Stimulated activated naive B cell treated with anti-CD40 and anti-IgM and Interleukin-4, amounts not matched to agents 10 μg/mL and 1 μg/mL and 100 μg/mL, for 72 hours (primary cell): ENCODE results near the gene ASCL2.

ENCODE experiments used
- ATAC-seq, 2 donors: fragments of 150-1000 bp; cut with Tn5 transposase; replicated peaks; 2 replicates each; pipeline ENCODE4 v1.10.0; 2021; ENCODE audit warnings: moderate library complexity in 1 of 2
- DNase-seq: peaks from one replicate; pipeline ENCODE4 v3.0.0; 2021
- H3K27ac Mint-ChIP-seq: one replicate; pipeline ENCODE4 v1.8.0; 2022; ENCODE audit warnings: mild to moderate bottlenecking, mixed read lengths
- H3K27me3 Mint-ChIP-seq, 2 donors: one replicate each; pipeline ENCODE4 v1.8.0; 2022; ENCODE audit warnings: mixed read lengths in 2 of 2
- H3K36me3 Mint-ChIP-seq, 2 donors: one replicate each; pipeline ENCODE4 v1.8.0; 2022; ENCODE audit warnings: mixed read lengths in 2 of 2, mild to moderate bottlenecking in 1 of 2
- H3K4me1 Mint-ChIP-seq, 2 donors: one replicate each; pipeline ENCODE4 v1.8.0; 2022; ENCODE audit warnings: mixed read lengths in 2 of 2, mild to moderate bottlenecking in 1 of 2
- H3K4me3 Mint-ChIP-seq, 2 donors: one replicate each; pipeline ENCODE4 v1.8.0; 2022; ENCODE audit warnings: mild to moderate bottlenecking in 2 of 2, mixed read lengths in 2 of 2, moderate library complexity in 1 of 2
- H3K9me3 Mint-ChIP-seq, 2 donors: one replicate each; pipeline ENCODE4 v1.8.0; 2022; ENCODE audit warnings: mixed read lengths in 2 of 2, mild to moderate bottlenecking in 1 of 2

ASCL2 gene

DNA sequence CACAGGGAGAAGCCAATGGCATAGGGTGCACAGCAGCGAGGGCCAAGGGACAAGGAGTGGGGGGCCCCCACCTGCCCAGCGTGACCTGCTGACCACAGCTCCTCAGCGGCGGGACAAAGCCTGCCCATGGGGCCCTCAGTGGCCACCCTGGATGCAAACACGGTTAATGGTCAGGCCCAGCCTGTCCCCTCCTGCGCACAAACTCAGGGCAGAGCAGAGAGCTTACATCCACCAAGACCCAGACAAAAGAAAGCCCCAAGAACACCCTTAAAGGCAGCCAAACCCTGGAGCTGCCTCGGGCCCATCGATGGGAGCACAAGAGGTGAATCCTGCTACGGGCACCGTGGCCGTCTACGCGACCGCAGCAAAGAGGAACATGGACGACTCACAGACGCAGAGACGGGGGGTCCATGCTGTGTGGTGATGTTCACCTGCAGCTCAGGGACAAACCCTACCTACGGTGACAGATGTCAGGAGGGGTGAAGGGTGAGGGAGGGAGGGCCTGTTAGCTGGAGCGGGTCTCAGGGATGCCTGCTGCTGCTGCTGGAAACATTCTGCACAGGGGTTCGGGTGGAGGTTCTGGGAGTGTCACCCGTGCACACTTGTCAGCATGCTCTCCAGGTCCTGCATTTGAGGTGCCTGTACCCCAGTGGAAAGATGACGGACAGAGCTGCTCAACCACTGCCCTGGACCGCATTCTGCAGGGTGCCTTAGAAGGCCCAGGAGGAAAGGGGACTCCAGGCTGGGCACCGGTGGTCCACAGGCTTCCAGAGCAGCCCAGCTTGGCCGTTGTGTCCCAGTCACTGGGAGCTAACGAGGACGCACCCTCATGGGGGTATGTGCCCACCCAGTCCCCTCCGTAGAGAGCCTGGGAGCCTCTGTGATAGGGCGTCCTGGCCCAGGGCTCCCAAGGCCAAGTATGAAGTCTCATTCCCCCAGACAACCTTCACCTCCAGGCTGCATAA, 11.6 kb downstream of the ASCL2 start:
- Mint-ChIP-seq H3K9me3 (no peaks in the 10 kb centered on the region), H3K4me3 (no peak overlapping the region), H3K27ac (no peak overlapping the region), H3K4me1 (peaks cover 2 to 7% of the 10 kb centered on the region in 2 donors), H3K27me3 (peaks cover 5 to 14% of the 10 kb centered on the region in 2 donors), H3K36me3 (peaks cover 0 to 2% of the 10 kb centered on the region in 2 donors)
- ATAC-seq (no peak), DNase-seq (no peak)

DNA sequence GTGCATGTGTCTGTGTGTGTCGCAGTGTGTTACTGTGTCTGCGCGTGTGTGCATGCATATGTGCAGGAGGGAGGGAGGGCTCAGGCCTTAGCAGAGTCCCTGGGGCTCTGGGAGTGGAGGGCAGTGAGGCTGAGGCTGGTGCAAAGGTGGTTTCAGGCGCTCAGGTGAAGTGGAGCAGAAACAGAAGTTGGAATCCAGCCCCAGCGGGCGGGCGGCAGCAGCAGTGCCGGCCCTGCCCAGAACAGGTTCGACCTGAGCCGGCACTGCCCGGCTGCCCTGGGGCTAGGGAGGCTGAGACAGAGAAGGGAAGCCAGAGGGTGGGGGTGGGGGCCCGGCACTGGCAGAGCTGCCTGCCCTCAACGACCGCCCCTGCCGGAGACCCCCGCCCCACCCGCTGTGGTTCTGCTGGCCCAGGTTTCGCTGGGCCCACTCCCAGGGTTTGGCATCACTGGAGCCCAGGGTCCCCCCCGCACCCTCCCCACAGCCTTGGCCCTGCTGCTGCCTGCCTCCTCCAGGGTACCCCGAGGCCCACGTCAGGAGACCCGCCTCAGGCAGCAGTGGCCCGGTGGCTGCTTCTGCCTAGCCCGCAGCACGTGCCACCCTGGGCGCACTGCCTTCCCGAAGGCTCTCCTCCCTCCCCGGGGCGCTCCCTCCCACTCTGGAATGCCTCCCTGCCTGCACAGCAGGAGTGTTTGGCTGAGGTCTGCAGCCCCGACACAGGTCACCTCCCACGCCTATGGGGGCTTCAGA, 13.3 kb downstream of the ASCL2 start:
- peaks cover 0 to 2% of the 10 kb centered on the region in 2 donors for H3K36me3 Mint-ChIP-seq
- H3K4me3 Mint-ChIP-seq: no peak overlapping the region
- DNase-seq (no peak), ATAC-seq (no peak)
- H3K4me1 Mint-ChIP-seq: peaks cover 2 to 7% of the 10 kb centered on the region in 2 donors
- H3K9me3 Mint-ChIP-seq: no peaks in the 10 kb centered on the region
- H3K27ac Mint-ChIP-seq: no peak overlapping the region
- H3K27me3 Mint-ChIP-seq: peaks cover 5 to 13% of the 10 kb centered on the region in 2 donors

DNA sequence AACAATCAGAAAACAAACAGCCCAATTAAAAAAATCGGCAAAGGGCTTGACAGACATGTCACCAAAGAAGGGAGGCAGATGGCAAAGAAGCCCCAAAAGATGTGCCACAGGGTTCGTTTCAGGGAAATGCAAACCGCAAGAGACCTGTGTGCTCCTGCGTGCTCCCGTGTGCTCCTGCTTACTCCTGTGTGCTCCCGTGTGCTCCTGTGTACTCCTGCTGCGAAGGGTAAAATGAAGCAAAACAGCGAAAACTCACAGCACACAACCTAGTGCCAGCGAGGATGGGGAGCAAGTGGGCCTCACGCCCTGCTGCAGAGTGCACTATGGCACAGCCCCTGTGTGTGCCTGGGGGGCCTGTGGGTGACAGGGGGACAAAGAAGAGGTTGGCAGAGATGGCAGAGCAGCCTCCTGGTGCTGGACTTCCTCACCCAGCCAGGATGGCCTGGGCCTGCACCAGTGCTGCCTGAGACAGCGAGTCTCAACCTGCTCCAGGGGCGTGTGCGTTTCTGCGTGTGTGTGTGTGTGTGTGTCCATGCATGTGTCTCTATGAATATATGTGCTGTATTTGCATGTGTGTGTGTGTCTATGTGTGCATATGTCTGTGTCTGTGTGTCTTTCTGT, 14.0 kb downstream of the ASCL2 start:
- Mint-ChIP-seq H3K36me3 (peaks cover 0 to 2% of the 10 kb centered on the region in 2 donors), H3K27me3 (peaks cover 5 to 6% of the 10 kb centered on the region in 2 donors), H3K4me3 (no peak overlapping the region), H3K27ac (no peak overlapping the region), H3K4me1 (peaks cover 2 to 5% of the 10 kb centered on the region in 2 donors), H3K9me3 (no peaks in the 10 kb centered on the region)
- DNase-seq: no peak
- no peak for ATAC-seq

DNA sequence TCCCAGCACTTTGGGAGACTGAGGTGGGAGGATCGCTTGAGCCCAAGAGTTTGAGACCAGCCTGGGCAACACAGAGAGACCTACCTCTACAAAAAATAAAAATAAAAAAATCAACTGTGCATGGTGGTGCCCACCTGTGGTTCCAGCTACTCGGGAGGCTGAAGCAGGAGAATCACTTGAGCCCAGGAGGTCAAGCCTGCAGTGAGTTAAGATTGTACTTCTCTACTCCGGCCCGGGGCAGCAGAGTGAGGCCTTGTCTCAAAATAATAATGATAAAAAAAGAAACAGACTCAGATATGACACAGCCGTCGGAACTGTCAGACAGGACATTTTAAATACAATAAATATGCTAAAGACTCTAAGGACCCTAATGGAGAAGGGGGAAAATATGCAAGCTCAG, 18.4 kb downstream of the ASCL2 start:
- DNase-seq (no peak), ATAC-seq (no peak)
- H3K4me1 Mint-ChIP-seq: no peaks in the 10 kb centered on the region
- no peak overlapping the region for H3K4me3 Mint-ChIP-seq
- peaks cover 12 to 31% of the 10 kb centered on the region in 2 donors for H3K27me3 Mint-ChIP-seq
- H3K9me3 Mint-ChIP-seq: no peaks in the 10 kb centered on the region
- H3K36me3 Mint-ChIP-seq: peaks cover 0 to 2% of the 10 kb centered on the region in 2 donors
- H3K27ac Mint-ChIP-seq: no peak overlapping the region

DNA sequence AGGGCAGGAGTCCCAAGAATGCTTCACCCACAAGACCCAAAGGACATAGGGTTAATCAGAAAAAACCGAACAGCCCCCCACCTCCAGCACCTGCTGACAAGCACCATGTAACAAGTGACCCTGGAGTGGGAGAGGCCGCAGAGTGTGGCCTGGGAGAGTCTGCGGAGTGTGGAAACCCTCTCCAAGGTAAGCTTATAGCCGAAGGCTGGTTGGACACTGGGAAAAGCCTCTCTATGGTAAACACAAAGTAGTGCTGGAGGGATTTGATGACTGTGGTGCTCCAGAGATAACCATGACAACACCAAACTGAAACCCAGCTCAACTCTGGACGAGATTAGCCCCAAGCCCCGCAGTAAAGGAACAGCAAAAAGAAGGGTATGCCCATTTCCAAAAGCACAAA, 19.2 kb downstream of the ASCL2 start:
- peaks cover 0 to 2% of the 10 kb centered on the region in 2 donors for H3K36me3 Mint-ChIP-seq
- DNase-seq (no peak), ATAC-seq (no peak)
- peaks cover 12 to 31% of the 10 kb centered on the region in 2 donors for H3K27me3 Mint-ChIP-seq
- H3K9me3 Mint-ChIP-seq: no peaks in the 10 kb centered on the region
- no peak overlapping the region for H3K4me3 Mint-ChIP-seq
- H3K27ac Mint-ChIP-seq: no peak overlapping the region
- H3K4me1 Mint-ChIP-seq: no peaks in the 10 kb centered on the region

DNA sequence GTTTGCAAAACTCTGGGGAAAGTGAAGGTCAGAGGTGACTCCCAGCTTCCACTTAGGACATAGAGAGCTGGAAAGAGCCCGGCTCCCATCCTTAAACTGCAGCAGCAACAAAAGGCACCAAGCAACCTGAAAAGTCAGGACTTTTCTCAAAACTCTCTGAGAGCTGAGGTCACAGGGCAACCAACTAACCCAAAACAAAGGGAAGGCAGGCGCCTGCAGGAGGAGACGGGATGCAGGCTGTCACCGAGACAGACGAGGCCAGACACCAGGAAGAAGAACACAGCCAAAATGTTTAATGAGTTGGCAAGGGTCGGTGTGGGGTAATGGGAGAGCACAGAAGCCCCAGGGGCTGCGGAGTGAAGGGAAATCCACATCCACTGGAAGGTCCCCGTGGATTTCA, 19.9 kb downstream of the ASCL2 start:
- peaks cover 0 to 2% of the 10 kb centered on the region in 2 donors for H3K36me3 Mint-ChIP-seq
- peak overlapping the region; percentile 53 for H3K27ac Mint-ChIP-seq
- DNase-seq (no peak), ATAC-seq (no peak)
- peaks cover 12 to 31% of the 10 kb centered on the region in 2 donors for H3K27me3 Mint-ChIP-seq
- H3K4me3 Mint-ChIP-seq: no peak overlapping the region
- no peaks in the 10 kb centered on the region for H3K9me3 Mint-ChIP-seq
- no peaks in the 10 kb centered on the region for H3K4me1 Mint-ChIP-seq

DNA sequence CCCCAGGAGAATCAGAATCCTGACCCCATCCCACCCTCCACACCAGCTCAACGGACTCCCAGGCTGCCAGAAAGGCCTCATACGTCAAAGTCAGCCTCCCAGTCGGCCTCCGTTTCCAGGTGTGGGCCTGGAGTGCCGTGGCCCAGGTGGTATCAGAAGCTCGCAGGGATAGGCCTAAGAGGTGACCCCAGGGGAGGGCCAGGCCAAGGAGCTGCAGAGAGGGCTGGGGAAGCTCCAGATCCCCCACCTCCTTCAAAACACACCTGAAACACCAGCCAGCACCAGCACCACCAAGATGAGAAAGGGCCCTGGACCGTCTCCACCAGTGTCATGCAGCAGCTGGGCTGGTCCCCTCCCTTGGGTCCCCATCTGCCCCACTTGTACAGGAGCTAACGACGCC, 20.3 kb downstream of the ASCL2 start:
- peaks cover 0 to 2% of the 10 kb centered on the region in 2 donors for H3K36me3 Mint-ChIP-seq
- no peak overlapping the region for H3K4me3 Mint-ChIP-seq
- DNase-seq: no peak
- no peak overlapping the region for H3K27ac Mint-ChIP-seq
- no peaks in the 10 kb centered on the region for H3K4me1 Mint-ChIP-seq
- no peaks in the 10 kb centered on the region for H3K9me3 Mint-ChIP-seq
- no peak for ATAC-seq
- H3K27me3 Mint-ChIP-seq: peaks cover 12 to 31% of the 10 kb centered on the region in 2 donors

DNA sequence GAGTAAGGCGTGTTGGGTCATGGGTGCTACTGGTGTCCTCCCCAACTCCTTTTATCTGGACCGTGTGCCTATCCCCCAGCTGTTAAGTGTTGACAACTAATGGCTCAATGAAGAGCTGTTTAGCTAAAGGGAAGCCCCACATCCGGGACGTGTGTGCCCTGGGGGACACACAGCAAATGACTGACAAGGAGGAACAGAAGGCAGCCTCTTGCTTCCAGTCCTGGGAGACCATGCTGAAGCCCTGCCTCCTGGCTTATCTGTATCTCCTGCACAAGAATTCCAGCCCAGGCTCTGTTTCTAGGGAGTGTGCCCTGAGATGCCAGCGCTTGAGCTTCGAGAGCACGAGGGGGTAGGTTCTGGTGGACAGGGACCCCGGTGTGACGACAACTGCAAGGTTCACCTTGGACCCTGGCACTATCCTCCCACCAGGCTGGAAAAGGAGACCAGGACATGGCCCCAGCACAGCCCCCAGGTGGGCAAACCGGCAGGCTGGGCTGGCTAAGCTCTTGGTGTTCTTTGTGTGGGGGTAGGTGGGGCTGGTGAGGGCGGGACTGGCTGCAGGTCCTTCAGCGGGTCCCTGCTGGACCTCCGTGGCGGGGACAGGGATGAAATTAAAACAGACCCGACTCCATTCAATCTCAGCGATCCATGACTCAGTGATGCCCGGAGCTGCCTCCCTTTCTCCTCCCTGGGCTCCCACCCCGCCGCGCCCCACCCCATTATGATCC, 21.0 kb downstream of the ASCL2 start:
- H3K4me3 Mint-ChIP-seq: no peak overlapping the region
- no peak for ATAC-seq
- H3K27me3 Mint-ChIP-seq: peaks cover 12 to 35% of the 10 kb centered on the region in 2 donors
- DNase-seq: no peak
- H3K9me3 Mint-ChIP-seq: no peaks in the 10 kb centered on the region
- H3K36me3 Mint-ChIP-seq: no peaks in the 10 kb centered on the region
- no peak overlapping the region for H3K27ac Mint-ChIP-seq
- no peaks in the 10 kb centered on the region for H3K4me1 Mint-ChIP-seq

DNA sequence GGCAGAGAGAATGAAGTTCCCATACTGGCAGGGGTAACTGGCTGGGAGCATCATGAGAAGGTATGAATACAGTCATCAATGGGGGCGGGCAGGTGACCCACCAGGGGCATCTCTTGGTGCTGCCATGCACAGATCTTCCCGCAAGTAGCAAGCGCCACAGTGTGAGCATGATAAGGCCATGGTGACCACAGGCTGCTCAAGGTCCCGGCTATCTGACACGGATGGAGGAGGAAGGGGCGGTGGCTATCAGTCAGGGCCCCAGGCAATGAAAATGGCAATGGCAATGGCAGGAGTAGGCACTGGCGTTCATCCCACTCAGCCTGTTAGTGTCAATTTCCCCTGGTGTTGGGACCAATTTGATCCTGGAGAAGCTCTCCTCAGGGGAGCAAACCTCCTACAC, 21.6 kb downstream of the ASCL2 start:
- Mint-ChIP-seq H3K27me3 (peaks cover 12 to 37% of the 10 kb centered on the region in 2 donors), H3K9me3 (no peaks in the 10 kb centered on the region), H3K4me1 (no peaks in the 10 kb centered on the region), H3K27ac (no peak overlapping the region), H3K36me3 (no peaks in the 10 kb centered on the region), H3K4me3 (no peak overlapping the region)
- ATAC-seq (no peak), DNase-seq (no peak)

DNA sequence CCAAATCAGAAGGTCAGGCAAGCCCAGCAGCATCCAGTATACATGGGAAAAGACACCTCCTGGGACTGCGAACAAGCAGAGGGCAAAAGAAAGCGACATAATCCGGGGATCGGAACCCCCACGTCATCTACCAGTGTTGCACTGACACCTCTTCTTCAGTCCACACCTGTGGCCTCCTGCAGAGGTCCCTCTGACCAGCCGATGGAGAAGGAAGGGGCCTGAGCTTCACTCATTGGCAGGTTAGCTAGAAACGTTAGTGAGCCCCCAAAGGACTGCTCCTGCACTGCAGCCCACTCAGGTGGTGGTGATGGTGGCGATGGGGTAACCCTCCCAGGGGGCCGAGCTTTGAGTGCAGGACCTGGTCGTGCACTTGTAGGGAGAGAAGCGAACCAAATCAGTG, 22.1 kb downstream of the ASCL2 start:
- H3K4me1 Mint-ChIP-seq: no peaks in the 10 kb centered on the region
- H3K36me3 Mint-ChIP-seq: no peaks in the 10 kb centered on the region
- ATAC-seq: no peak
- H3K27ac Mint-ChIP-seq: no peak overlapping the region
- H3K4me3 Mint-ChIP-seq: no peak overlapping the region
- H3K9me3 Mint-ChIP-seq: no peaks in the 10 kb centered on the region
- H3K27me3 Mint-ChIP-seq: peaks cover 12 to 42% of the 10 kb centered on the region in 2 donors
- no peak for DNase-seq

DNA sequence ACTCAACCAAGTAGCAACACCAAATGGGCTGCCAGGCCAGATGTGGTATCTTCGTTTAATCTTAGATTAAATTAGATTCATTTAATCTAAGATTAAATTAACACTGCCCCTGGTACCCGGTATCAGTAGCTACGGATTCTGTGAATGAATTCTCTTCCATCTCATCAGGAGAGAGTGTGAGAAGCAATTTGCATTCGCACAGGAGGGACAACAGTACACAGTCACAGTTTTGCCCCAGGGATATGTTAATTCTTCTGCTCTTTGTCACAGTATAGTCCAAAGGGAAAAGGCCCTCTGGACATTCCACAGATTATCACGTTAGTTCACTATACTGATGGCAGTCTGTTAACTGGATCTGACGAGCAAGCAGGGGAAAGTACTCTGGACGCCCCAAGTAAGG, 22.9 kb downstream of the ASCL2 start:
- DNase-seq (no peak), ATAC-seq (no peak)
- no peaks in the 10 kb centered on the region for H3K4me1 Mint-ChIP-seq
- H3K27ac Mint-ChIP-seq: no peak overlapping the region
- peaks cover 5 to 6% of the 10 kb centered on the region in 2 donors for H3K9me3 Mint-ChIP-seq
- H3K36me3 Mint-ChIP-seq: peaks cover 0 to 3% of the 10 kb centered on the region in 2 donors
- H3K27me3 Mint-ChIP-seq: peaks cover 18 to 50% of the 10 kb centered on the region in 2 donors
- no peak overlapping the region for H3K4me3 Mint-ChIP-seq

DNA sequence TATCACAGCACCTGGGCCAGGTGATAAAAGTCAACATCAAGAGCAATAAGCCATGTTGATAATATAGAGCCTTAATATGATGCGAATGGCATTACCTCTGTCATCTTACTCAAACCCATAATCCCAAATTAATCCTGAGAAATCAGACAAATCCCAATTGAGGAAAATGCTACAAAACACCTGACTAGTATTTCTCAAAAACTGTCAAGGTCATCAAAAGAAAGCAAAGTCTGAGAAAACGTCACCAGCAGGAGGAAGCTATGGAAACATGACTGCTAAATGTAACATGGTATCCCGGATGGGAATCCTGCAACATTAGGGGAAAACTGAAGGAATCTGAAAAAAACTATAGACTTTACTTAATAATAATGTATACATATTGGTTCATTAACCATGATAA, 29.6 kb downstream of the ASCL2 start:
- no peak overlapping the region for H3K4me3 Mint-ChIP-seq
- peaks cover 9 to 15% of the 10 kb centered on the region in 2 donors for H3K9me3 Mint-ChIP-seq
- H3K27me3 Mint-ChIP-seq: peaks cover 18 to 36% of the 10 kb centered on the region in 2 donors
- peaks cover 1 to 3% of the 10 kb centered on the region in 2 donors for H3K36me3 Mint-ChIP-seq
- H3K4me1 Mint-ChIP-seq: no peaks in the 10 kb centered on the region
- ATAC-seq: no peak
- no peak overlapping the region for H3K27ac Mint-ChIP-seq
- no peak for DNase-seq

DNA sequence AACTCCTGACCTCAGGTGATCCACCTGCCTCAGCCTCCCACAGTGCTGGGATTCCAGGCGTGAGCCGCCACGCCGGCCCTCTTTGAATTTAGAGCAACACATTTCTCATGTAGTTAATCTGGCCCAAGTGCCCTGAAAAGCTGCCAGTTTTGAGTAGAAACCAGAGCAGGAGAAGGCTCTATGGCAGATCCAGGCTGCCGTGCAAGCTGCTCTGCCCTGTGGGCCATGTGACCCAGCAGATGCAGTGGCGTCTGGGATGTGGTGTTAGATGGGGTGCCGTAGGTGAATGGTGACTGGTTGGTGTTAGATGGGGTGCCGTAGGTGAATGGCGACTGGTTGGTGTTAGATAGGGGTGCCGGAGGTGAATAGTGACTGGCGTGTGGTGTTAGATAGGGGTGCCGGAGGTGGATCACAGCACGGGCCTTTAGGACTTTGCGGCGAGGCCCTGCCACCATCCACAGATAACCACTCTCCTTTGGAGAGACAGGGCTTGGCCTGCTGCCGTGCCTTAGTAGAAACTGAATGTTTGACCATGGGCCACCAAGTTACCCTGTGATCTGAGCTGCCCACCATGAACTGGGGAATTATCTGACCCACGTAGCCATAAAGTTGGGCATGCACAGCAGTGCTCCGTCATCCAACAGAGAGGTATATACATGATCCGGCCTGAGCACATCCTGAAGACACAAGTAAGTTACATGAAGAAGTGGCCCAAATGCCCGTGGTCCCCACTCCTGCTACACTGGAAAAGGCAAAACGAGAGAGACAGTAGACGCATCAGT, 32.7 kb downstream of the ASCL2 start:
- DNase-seq: no peak
- H3K27me3 Mint-ChIP-seq: peaks cover 25 to 29% of the 10 kb centered on the region in 2 donors
- peak overlapping the region; percentile 37 for H3K27ac Mint-ChIP-seq
- peaks cover 6 to 10% of the 10 kb centered on the region in 2 donors for H3K9me3 Mint-ChIP-seq
- H3K36me3 Mint-ChIP-seq: peaks cover under 1 to 1% of the 10 kb centered on the region in 2 donors
- no peaks in the 10 kb centered on the region for H3K4me1 Mint-ChIP-seq
- no peak for ATAC-seq
- no peak overlapping the region for H3K4me3 Mint-ChIP-seq
